IPS-15b (cell line): ENCODE results near the gene FMN1.

Experiments
- H3K27me3 ChIP-seq: one replicate; pipeline ENCODE4 v1.6.1; 2013; ENCODE audit warnings: low read length; ENCODE audit not compliant: control insufficient read depth, insufficient read depth
- H3K36me3 ChIP-seq: one replicate; pipeline ENCODE4 v1.6.1; 2013; ENCODE audit warnings: low read length; ENCODE audit not compliant: control insufficient read depth, insufficient read depth
- H3K4me1 ChIP-seq: one replicate; pipeline ENCODE4 v1.6.1; 2013; ENCODE audit warnings: mild to moderate bottlenecking, low read length; ENCODE audit not compliant: control insufficient read depth, insufficient read depth
- H3K4me3 ChIP-seq: one replicate; pipeline ENCODE4 v1.5.1; 2013; ENCODE audit warnings: low read depth, low read length
- H3K9ac ChIP-seq: one replicate; pipeline ENCODE4 v1.6.1; 2013; ENCODE audit warnings: low read depth, mild to moderate bottlenecking, low read length
- H3K9me3 ChIP-seq: one replicate; pipeline ENCODE4 v1.6.1; 2013; ENCODE audit warnings: mild to moderate bottlenecking, low read length; ENCODE audit not compliant: control insufficient read depth, insufficient read depth

FMN1 gene

DNA sequence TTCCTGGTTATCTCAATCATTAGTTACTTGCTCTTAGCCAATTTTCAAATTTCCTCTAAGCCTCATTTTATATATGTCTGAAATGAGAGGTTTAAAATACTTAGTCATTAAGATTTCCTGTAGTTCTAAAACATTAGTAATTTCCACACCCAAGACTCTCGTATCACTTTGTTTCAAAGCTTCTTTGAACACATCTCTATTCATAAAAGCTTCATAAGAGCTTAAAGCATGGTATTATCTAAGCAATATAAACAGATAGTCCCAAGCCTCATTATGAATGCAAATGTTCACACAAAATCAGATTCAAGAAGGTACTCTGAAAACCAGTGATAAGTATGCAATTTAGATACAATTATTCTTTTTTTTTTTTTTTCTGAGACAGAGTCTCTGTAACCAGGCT lies 217.0 kb downstream of the FMN1 start:
- Histone ChIP-seq H3K36me3 (no peaks in the 10 kb centered on the region), H3K9ac (no peak overlapping the region), H3K4me1 (no peaks in the 10 kb centered on the region), H3K27me3 (no peaks in the 10 kb centered on the region), H3K4me3 (no peak overlapping the region), H3K9me3 (no peaks in the 10 kb centered on the region)

DNA sequence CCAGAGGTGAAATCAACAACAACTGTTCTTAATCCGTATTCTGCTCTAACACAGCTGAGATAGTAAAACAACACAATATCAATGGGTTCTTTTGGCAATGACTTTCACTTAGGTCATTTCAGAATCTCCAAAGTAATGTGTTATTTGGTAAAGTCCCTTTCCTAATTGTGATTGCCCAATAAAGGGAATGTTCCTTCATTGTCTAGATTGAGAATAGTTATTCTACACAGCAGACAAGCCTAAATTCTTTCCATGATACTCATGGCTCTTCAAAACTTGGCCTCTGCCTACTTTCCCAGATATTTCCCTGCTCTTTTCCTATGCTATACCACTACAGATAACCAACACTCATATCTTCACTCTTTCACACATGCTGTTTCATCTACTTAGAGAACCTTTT lies 219.8 kb downstream of the FMN1 start:
- H3K27me3 ChIP-seq = no peaks in the 10 kb centered on the region
- no peaks in the 10 kb centered on the region for H3K9me3 ChIP-seq
- H3K4me1 ChIP-seq = no peaks in the 10 kb centered on the region
- H3K9ac ChIP-seq = no peak overlapping the region
- no peaks in the 10 kb centered on the region for H3K36me3 ChIP-seq
- no peak overlapping the region for H3K4me3 ChIP-seq

DNA sequence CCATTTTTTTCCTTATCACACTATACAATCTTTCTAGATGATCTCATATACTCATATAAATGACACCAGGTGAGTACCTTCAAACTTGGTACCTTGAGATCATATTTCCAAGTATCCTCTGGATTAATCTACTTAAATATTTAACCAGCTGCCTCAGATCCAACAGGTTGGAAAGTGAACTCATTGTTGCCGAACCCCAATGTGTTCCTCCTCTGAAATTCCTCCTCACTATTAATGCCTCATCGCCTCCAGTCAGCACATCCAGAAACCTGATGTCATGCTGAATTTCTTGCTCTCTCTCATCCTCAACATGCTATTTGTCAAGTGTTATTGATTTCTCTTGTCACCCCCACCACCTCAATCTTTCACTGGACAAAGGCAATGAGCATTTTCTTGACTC lies 221.8 kb downstream of the FMN1 start:
- Histone ChIP-seq H3K4me1 (no peaks in the 10 kb centered on the region), H3K9ac (no peak overlapping the region), H3K36me3 (no peaks in the 10 kb centered on the region), H3K9me3 (no peaks in the 10 kb centered on the region), H3K4me3 (no peak overlapping the region), H3K27me3 (no peaks in the 10 kb centered on the region)

DNA sequence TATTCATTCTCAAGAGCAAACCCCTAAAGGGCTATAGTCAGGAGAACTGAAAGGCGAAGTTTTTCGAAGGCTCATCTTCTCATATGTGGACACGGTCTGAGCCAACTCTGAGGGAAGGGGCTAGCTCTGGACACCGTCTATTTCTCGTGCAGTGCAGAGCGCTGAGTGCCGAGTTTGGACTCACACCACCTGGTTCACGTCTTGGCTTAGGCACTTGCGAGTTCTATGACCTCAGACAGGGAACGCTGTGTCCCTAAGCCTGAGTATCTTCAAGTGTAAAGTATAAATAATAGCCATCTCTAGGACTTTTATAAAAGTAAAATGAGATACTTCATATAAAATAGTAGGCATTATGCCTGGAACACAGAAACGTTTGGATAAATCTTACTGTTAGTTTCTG lies 223.7 kb downstream of the FMN1 start:
- Histone ChIP-seq H3K9me3 (no peaks in the 10 kb centered on the region), H3K9ac (no peak overlapping the region), H3K4me1 (no peaks in the 10 kb centered on the region), H3K27me3 (no peaks in the 10 kb centered on the region), H3K4me3 (no peak overlapping the region), H3K36me3 (no peaks in the 10 kb centered on the region)

DNA sequence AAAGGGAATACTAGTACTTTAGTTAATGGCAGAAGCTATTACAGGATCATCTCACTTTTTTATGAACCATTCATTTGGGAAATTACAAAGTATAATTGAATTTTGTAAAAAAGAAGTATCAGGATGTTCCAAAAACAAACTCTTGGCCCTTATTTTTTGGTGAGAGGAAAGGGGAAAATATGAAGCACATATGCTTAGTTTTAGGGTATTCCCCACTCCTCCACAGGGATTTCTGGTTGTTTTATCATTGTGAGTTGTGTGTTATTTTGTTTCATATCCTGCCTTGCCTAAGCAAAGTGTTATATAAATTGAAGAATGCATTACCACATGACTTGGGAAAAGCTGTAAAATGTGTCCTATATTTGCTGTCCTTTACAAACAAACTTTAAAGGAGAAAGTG lies 227.0 kb downstream of the FMN1 start:
- no peaks in the 10 kb centered on the region for H3K4me1 ChIP-seq
- no peaks in the 10 kb centered on the region for H3K27me3 ChIP-seq
- H3K9me3 ChIP-seq = no peaks in the 10 kb centered on the region
- H3K9ac ChIP-seq = no peak overlapping the region
- no peak overlapping the region for H3K4me3 ChIP-seq
- no peaks in the 10 kb centered on the region for H3K36me3 ChIP-seq

DNA sequence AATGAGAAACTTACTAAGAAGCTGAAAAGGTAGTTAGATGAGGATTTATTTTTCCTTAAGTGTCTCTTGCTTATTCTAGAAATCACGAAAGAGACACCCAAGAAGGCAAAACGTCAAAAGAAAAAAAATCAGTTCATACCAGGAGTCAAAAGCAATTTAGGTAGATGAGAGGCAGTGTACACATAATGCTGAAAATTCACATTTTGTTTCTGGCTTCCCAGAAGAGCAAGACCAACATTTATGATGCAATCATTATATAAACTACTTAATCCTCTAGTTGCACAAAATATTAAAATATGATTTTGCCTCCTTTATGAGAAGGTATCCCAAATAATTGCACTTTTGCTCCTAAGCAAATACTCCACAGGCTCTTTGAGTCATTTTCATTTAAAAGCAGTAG lies 228.0 kb downstream of the FMN1 start:
- no peaks in the 10 kb centered on the region for H3K36me3 ChIP-seq
- no peak overlapping the region for H3K9ac ChIP-seq
- H3K4me1 ChIP-seq = no peaks in the 10 kb centered on the region
- H3K27me3 ChIP-seq = no peaks in the 10 kb centered on the region
- H3K4me3 ChIP-seq = no peak overlapping the region
- no peaks in the 10 kb centered on the region for H3K9me3 ChIP-seq

DNA sequence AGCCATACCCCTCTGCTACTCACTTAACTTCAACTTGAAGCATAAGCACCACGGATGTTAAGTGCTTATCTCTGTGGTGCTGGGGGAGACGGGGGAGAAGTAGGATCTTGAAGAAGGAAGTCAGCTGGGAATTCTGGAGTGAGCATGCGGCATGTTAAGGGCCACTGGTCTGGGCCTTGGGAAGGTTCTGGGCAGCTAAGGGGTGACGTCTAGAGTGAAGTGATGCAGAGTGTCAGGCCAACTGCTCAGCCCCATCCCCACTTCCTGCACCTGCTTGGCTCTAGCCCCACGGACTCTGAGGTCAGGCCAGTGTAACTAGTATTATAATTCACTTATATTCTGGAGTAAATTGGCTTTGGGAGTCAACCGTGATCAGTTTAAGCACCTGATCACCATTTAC lies 228.6 kb downstream of the FMN1 start:
- H3K4me3 ChIP-seq = no peak overlapping the region
- H3K27me3 ChIP-seq = no peaks in the 10 kb centered on the region
- H3K9ac ChIP-seq = no peak overlapping the region
- no peaks in the 10 kb centered on the region for H3K4me1 ChIP-seq
- no peaks in the 10 kb centered on the region for H3K36me3 ChIP-seq
- H3K9me3 ChIP-seq = no peaks in the 10 kb centered on the region

DNA sequence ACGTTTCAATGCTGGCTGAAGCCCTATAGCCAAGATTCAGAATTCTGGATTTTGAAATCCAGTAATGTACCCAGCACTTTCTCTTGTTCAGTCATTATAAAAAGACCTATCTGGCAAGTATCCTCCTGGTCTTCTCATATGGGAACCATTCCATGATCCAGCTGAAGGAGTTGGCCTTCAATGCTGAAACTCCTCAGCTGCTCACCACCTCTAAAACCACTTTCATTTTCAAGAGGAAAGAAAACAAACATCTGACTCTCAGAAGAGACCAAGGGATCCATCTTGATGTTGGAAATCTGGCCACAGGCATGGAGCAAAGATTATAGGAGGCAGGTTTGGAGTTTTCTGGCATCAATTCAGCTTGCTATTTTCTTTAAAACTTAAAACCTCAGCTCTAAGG lies 235.4 kb downstream of the FMN1 start:
- Histone ChIP-seq H3K4me1 (no peaks in the 10 kb centered on the region), H3K9ac (no peak overlapping the region), H3K36me3 (no peaks in the 10 kb centered on the region), H3K4me3 (no peak overlapping the region), H3K27me3 (no peaks in the 10 kb centered on the region), H3K9me3 (no peaks in the 10 kb centered on the region)

DNA sequence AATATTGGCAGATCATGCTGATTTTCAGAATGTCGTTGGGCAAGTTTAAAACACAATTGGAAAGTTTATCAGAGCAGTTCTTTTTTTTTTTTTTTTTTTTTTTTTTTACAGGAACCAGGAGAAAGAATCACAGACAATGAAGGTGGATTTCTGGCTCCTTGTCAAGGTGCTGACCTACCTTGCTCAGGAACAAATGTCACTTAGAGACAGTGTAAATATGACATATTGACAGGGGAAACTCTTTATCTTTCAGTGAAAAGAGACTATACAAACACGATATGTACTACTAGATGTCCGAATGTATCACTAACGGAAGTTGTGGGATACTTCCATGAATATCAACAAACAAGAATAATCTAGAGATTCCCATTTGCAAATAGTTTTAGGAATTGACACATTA lies 237.3 kb downstream of the FMN1 start:
- Histone ChIP-seq H3K27me3 (no peaks in the 10 kb centered on the region), H3K9ac (no peak overlapping the region), H3K4me1 (peaks cover 10% of the 10 kb centered on the region), H3K9me3 (no peaks in the 10 kb centered on the region), H3K36me3 (no peaks in the 10 kb centered on the region), H3K4me3 (no peak overlapping the region)

DNA sequence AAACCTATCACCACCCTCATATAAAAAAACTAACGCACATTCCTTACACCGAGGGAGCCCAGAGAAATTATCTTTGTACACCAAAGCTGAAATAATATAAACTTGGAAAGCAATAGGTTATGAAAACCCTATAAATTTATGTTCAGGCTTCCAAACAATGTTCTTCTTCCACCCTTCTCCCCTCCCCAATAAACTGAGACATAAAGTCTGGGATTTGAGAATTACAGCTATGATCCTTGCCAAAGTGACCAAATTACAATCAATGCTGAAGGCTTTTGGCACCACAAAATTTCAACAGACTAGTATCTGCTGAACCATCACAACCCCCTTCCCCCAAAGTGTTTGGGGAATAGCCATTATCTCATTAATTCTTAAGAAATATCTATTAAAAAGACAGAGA lies 237.8 kb downstream of the FMN1 start:
- H3K27me3 ChIP-seq = no peaks in the 10 kb centered on the region
- H3K4me3 ChIP-seq = no peak overlapping the region
- no peaks in the 10 kb centered on the region for H3K36me3 ChIP-seq
- H3K4me1 ChIP-seq = peaks cover 11% of the 10 kb centered on the region
- H3K9ac ChIP-seq = no peak overlapping the region
- no peaks in the 10 kb centered on the region for H3K9me3 ChIP-seq

DNA sequence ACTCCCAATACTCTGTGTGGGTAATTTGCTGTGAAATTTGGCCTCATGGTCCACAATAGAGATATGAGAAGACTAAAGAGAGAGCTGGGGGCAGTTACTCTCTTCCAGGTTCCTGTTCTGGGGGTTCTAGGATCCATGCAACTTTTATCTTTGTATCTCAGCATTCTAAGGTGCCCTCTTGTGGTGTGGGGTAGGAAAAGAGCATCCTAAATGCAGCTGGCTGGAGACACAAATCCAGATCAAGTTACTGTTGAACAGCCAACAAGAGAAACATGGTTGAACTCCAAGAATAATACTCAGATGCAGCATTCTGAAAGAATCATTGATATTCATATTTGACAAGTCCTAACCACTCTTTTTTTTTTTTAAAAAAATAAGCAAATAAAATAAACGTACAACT lies 238.5 kb downstream of the FMN1 start:
- Histone ChIP-seq H3K27me3 (no peaks in the 10 kb centered on the region), H3K4me1 (peaks cover 11% of the 10 kb centered on the region), H3K36me3 (no peaks in the 10 kb centered on the region), H3K9ac (no peak overlapping the region), H3K9me3 (no peaks in the 10 kb centered on the region), H3K4me3 (no peak overlapping the region)

DNA sequence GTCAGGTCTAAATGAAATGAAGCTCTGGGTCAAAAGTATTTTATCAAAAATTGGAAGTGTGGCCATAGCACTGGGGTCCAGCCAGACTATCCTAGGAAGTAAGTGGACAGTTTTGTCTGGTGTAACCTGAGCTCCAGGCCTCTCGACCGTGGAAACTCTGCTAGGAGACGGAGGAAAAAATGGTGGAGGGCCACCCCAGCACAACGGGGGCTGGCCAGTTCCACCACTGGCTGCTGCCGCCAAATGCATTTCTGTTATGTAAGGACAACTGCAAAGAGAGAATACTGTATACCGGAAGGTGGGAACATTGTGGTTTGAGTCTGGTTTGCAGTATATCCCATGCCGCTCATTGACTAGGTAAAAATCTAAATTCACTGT lies 241.0 kb downstream of the FMN1 start:
- no peak overlapping the region for H3K4me3 ChIP-seq
- H3K36me3 ChIP-seq = no peaks in the 10 kb centered on the region
- H3K9me3 ChIP-seq = no peaks in the 10 kb centered on the region
- no peaks in the 10 kb centered on the region for H3K27me3 ChIP-seq
- no peak overlapping the region for H3K9ac ChIP-seq
- H3K4me1 ChIP-seq = peaks cover 11% of the 10 kb centered on the region
